ENCODE data around the gene ATP13A4.

ATP13A4 gene

DNA sequence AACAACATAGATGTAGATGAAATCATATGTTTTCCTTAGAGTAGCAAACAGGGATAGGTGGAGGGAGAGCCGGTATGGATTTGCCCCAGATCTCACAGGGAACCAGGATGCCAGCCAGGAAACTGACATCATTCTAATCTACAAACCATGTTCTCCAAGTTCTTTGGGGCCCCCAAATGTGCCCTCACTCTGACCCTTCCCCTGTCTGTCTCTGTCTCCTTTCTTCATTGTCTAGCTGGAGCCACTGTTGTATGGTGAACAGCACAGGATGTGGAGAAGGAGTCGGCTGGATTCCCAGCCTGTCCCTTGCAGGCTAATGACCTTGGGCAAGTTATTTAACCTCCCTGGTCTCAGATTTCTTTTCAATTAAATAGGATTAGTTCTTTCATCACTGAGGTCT is 177.1 kb downstream of the ATP13A4 start:
- TF ChIP-seq, protein P1, sequence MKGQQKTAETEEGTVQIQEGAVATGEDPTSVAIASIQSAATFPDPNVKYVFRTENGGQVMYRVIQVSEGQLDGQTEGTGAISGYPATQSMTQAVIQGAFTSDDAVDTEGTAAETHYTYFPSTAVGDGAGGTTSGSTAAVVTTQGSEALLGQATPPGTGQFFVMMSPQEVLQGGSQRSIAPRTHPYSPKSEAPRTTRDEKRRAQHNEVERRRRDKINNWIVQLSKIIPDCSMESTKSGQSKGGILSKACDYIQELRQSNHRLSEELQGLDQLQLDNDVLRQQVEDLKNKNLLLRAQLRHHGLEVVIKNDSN (IDR thresholded peaks at IDR 0.05): no peak
- TF ChIP-seq YY1 (IDR thresholded peaks at IDR 0.05; ENCODE audit: low read depth) (no peak), TCF12 (IDR thresholded peaks at IDR 0.05; ENCODE audit: low read depth) (no peak), EGR1 (IDR thresholded peaks at IDR 0.05) (no peak), NFIC (IDR thresholded peaks at IDR 0.05) (no peak), EP300 (IDR thresholded peaks at IDR 0.05; ENCODE audit: borderline replicate concordance) (no peak), TEAD4 (IDR thresholded peaks at IDR 0.05) (no peak), CEBPB (IDR thresholded peaks at IDR 0.05) (no peak), RAD21 (IDR thresholded peaks at IDR 0.05; ENCODE audit: low read depth) (no peak)
- TF ChIP-seq, protein P2, sequence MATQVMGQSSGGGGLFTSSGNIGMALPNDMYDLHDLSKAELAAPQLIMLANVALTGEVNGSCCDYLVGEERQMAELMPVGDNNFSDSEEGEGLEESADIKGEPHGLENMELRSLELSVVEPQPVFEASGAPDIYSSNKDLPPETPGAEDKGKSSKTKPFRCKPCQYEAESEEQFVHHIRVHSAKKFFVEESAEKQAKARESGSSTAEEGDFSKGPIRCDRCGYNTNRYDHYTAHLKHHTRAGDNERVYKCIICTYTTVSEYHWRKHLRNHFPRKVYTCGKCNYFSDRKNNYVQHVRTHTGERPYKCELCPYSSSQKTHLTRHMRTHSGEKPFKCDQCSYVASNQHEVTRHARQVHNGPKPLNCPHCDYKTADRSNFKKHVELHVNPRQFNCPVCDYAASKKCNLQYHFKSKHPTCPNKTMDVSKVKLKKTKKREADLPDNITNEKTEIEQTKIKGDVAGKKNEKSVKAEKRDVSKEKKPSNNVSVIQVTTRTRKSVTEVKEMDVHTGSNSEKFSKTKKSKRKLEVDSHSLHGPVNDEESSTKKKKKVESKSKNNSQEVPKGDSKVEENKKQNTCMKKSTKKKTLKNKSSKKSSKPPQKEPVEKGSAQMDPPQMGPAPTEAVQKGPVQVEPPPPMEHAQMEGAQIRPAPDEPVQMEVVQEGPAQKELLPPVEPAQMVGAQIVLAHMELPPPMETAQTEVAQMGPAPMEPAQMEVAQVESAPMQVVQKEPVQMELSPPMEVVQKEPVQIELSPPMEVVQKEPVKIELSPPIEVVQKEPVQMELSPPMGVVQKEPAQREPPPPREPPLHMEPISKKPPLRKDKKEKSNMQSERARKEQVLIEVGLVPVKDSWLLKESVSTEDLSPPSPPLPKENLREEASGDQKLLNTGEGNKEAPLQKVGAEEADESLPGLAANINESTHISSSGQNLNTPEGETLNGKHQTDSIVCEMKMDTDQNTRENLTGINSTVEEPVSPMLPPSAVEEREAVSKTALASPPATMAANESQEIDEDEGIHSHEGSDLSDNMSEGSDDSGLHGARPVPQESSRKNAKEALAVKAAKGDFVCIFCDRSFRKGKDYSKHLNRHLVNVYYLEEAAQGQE (IDR thresholded peaks at IDR 0.05; ENCODE audit: low read depth): no peak
- TF ChIP-seq, protein P3, sequence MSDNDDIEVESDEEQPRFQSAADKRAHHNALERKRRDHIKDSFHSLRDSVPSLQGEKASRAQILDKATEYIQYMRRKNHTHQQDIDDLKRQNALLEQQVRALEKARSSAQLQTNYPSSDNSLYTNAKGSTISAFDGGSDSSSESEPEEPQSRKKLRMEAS (IDR thresholded peaks at IDR 0.05): no peak

DNA sequence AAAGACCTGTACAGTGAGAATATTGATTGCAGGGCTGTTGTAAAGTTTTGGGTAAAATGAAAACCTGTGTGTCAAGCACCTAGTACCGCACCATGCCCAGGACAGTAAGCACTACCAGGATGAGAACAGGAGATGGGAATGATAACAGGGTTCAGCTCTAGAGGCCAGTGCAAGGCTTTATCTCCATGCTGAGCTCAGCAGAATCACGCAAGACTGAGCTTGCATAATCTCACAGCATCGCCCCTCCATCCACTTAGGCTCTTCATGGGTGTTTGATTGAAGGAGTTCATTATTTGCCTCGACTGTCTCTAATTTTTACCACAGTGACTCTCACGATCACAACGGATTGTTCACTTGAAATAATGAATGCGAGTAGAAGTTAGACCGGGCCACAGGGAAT is 179.1 kb downstream of the ATP13A4 start:
- TF ChIP-seq, protein P2 (IDR thresholded peaks at IDR 0.05; ENCODE audit: low read depth): no peak
- TF ChIP-seq TAF1 (IDR thresholded peaks at IDR 0.05; ENCODE audit: low read depth): no peak
- TF ChIP-seq RAD21 (IDR thresholded peaks at IDR 0.05; ENCODE audit: low read depth): no peak
- TF ChIP-seq FOXM1 (IDR thresholded peaks at IDR 0.05; ENCODE audit: borderline replicate concordance, low read depth): no peak
- TF ChIP-seq, protein P1 (IDR thresholded peaks at IDR 0.05): no peak

DNA sequence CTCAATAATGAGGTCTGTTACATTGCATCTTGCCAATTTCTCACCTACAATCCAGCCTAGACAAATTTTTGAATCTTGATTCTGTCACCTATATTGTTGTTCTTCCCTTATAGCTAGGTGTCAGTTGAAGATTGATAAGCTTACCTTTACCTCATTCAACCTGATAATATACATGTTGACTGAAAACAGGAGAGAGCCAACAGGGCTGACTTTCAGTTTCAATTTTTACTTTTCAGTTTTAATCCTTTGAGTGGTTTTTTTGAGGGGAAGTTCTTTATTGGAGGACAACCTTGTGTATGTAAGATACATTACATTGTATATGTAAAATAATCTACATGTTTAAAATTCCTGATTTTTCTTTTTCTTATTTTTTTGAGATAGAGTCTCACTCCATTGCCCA is 181.9 kb downstream of the ATP13A4 start:
- TF ChIP-seq EP300 (IDR thresholded peaks at IDR 0.05; ENCODE audit: borderline replicate concordance) (no peak), CEBPB (IDR thresholded peaks at IDR 0.05) (no peak), YY1 (IDR thresholded peaks at IDR 0.05; ENCODE audit: low read depth) (no peak), EGR1 (IDR thresholded peaks at IDR 0.05) (no peak)
- TF ChIP-seq, protein P2 (IDR thresholded peaks at IDR 0.05; ENCODE audit: low read depth): no peak

DNA sequence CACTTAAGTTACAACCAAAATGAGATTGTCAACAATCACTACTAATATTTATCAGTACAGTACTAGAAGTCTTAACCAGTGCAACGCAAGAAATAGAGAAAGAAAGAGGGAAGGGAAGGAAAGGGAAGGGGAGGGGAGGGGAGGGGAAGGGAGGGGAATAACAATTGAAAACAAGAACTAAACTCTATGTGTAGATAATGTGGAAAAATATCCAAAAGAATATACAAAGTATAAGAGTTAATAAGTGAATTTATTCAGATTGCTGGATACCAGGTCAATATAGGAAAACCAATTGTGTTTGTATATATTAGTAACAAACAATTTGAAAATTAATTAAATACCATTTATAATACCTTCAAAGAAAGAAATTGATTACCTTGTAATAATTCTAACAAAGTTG is 186.8 kb downstream of the ATP13A4 start:
- TF ChIP-seq NFIC (IDR thresholded peaks at IDR 0.05): no peak
- TF ChIP-seq, protein P3 (IDR thresholded peaks at IDR 0.05): no peak
- no peak for TF ChIP-seq EP300 (IDR thresholded peaks at IDR 0.05; ENCODE audit: borderline replicate concordance)
- no peak for TF ChIP-seq EGR1 (IDR thresholded peaks at IDR 0.05)
- no peak for TF ChIP-seq YY1 (IDR thresholded peaks at IDR 0.05; ENCODE audit: low read depth)
- TF ChIP-seq TCF12 (IDR thresholded peaks at IDR 0.05; ENCODE audit: low read depth): no peak
- TF ChIP-seq FOXM1 (IDR thresholded peaks at IDR 0.05; ENCODE audit: borderline replicate concordance, low read depth): no peak
- TF ChIP-seq, protein P1 (IDR thresholded peaks at IDR 0.05): no peak

DNA sequence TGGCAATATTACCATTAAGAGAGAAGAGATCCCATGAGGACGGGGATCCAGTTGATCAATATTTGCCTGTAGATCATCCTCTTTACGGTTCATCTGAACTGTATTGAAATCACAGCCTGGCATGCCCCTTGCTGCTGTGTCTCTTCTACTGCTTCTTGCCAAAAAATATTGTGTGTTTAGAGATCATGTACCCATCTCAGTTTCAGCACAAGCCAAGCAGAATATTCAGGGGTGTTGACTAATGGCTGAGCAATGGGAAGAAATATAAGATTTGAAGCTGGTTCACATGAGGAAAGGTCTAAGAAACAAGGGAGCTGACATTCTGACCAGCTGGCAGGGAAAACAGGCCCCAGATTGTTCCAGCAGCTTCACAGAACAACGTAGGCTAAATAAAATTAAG is 197.4 kb downstream of the ATP13A4 start:
- TF ChIP-seq, protein P1 (IDR thresholded peaks at IDR 0.05): no peak
- TF ChIP-seq EP300 (IDR thresholded peaks at IDR 0.05; ENCODE audit: borderline replicate concordance) (no peak), RAD21 (IDR thresholded peaks at IDR 0.05; ENCODE audit: low read depth) (no peak), CREB1 (IDR thresholded peaks at IDR 0.05; ENCODE audit: low read depth) (no peak), YY1 (IDR thresholded peaks at IDR 0.05; ENCODE audit: low read depth) (no peak), EGR1 (IDR thresholded peaks at IDR 0.05) (no peak), CEBPB (IDR thresholded peaks at IDR 0.05) (no peak), ZBTB7A (IDR thresholded peaks at IDR 0.05; ENCODE audit: low read depth) (no peak), NFIC (IDR thresholded peaks at IDR 0.05) (no peak), TAF1 (IDR thresholded peaks at IDR 0.05; ENCODE audit: low read depth) (no peak), FOXM1 (IDR thresholded peaks at IDR 0.05; ENCODE audit: borderline replicate concordance, low read depth) (no peak), TCF12 (IDR thresholded peaks at IDR 0.05; ENCODE audit: low read depth) (no peak)
- TF ChIP-seq, protein P2 (IDR thresholded peaks at IDR 0.05; ENCODE audit: low read depth): no peak
- TF ChIP-seq, protein P3 (IDR thresholded peaks at IDR 0.05): no peak

Measured in Ishikawa (cell line).